C4-2B (cell line): ENCODE measurements around the gene SLC22A1.

Experiments used
- H3K27ac ChIP-seq: fragments of 450-650 bp; 2 replicates; pipeline ENCODE4 v1.5.1; 2017
- ZFX ChIP-seq: fragments of 450-650 bp; IDR thresholded peaks from 2 replicates; pipeline ENCODE4 v1.6.1; 2017
- TF ChIP-seq, protein P1 (sequence below): fragments of 450-650 bp; conservative IDR thresholded peaks from 2 replicates; pipeline ENCODE4 v1.5.1; 2017; ENCODE audit warnings: mild to moderate bottlenecking

SLC22A1 gene

DNA sequence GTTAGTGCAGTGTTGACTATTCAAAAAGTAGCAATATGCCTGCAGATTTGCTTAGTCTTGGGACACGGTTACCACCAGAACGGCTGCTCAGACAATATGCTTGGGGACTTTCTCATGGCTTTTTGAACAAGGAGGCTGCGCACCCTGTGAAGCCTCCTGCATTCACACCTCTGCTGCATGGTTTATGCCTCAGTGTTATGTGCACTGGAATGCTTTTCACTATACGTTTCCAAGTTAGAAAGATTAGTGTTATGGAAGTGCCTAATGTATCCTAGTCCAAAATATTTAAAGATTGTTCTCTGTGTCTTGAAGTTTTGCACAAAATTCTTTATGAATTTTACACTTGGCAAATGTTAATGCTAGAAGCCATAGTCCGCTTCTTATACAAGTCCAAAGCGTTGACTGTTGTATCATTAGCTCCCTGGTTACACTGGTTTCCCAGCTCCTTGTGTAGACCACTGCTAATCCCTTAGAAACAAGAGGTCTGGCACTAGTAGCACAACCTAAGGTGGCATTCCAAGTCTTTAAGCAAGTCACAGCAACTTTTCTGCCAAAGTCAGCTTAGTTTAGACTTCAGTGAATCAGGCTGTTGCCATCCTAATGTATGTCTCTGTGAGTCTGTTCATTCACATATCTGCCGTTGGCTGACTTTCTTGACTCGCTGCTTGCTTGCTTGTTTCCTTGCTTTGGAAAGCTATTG is 26.3 kb upstream of the SLC22A1 start:
- no peak overlapping the region for H3K27ac ChIP-seq
- TF ChIP-seq, protein P1, sequence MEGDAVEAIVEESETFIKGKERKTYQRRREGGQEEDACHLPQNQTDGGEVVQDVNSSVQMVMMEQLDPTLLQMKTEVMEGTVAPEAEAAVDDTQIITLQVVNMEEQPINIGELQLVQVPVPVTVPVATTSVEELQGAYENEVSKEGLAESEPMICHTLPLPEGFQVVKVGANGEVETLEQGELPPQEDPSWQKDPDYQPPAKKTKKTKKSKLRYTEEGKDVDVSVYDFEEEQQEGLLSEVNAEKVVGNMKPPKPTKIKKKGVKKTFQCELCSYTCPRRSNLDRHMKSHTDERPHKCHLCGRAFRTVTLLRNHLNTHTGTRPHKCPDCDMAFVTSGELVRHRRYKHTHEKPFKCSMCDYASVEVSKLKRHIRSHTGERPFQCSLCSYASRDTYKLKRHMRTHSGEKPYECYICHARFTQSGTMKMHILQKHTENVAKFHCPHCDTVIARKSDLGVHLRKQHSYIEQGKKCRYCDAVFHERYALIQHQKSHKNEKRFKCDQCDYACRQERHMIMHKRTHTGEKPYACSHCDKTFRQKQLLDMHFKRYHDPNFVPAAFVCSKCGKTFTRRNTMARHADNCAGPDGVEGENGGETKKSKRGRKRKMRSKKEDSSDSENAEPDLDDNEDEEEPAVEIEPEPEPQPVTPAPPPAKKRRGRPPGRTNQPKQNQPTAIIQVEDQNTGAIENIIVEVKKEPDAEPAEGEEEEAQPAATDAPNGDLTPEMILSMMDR, result no peak
- TF ChIP-seq ZFX, result no peak

DNA sequence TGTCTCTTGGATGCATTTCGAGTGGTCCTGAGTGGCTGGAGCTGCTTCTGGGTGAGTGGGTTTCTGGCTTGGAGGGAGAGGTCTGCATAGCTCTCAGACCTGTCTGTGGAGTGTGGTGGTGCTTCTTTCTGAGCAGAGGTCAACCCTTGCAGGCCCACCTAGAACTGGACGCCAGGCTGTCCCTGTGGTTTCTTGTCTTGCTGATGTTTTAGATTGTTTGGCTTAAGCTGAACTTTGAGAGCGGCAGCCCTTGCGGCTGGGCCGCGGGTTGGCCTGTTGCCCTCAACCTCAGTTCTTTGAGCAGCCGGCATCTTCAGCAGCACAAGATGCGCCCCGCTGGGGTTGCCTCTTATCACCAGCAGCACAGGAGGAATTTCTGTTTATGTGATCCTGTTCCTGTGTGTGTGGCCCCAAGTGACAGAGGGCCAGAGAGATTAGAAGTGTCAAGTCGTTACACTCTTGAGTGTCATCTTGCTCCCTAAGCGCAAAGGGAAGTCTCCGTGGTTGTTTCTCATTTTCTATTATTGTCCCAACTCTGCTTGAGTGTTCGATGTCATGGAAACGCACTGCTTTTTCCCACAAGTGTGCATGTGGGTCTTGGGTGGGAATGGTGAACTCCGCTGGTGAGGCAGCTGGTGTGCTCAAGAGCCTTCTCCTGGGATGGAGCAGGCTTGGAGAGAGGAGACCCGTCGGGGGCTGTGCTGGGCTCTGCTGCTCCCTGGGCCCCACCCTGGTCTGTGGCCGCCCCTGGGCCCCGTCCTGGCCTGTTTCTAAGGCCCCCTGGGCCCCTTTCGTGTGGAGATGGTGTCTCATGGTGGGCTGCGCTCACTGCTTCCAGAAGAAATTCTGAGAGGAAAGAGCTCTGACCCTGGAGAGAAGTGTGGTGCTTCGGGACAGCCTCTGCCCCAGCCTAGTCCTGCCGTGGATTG is 20.1 kb upstream of the SLC22A1 start:
- H3K27ac ChIP-seq, result no peak overlapping the region
- TF ChIP-seq, protein P1, result no peak
- TF ChIP-seq ZFX, result no peak

DNA sequence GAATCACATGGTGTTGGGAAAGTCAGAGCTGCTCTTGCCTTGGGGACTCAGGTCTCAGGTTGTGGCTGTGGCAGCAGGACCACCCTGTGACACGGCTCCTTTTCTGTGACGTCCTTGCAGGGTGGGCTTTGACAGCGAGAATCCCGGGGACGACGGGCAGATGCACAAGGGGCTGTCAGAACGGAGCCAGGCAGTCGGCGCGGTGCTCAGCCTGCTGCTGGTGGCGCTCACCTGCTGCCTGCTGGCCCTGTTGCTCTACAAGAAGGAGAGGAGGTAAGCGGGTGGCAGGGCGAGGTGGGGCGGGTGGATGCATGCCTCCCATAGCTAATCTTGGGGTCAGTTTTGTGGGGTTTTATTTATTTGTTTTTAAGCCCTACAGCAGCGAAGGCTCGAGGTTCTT is 19.2 kb upstream of the SLC22A1 start:
- no peak for TF ChIP-seq ZFX
- TF ChIP-seq, protein P1, result no peak
- no peak overlapping the region for H3K27ac ChIP-seq

DNA sequence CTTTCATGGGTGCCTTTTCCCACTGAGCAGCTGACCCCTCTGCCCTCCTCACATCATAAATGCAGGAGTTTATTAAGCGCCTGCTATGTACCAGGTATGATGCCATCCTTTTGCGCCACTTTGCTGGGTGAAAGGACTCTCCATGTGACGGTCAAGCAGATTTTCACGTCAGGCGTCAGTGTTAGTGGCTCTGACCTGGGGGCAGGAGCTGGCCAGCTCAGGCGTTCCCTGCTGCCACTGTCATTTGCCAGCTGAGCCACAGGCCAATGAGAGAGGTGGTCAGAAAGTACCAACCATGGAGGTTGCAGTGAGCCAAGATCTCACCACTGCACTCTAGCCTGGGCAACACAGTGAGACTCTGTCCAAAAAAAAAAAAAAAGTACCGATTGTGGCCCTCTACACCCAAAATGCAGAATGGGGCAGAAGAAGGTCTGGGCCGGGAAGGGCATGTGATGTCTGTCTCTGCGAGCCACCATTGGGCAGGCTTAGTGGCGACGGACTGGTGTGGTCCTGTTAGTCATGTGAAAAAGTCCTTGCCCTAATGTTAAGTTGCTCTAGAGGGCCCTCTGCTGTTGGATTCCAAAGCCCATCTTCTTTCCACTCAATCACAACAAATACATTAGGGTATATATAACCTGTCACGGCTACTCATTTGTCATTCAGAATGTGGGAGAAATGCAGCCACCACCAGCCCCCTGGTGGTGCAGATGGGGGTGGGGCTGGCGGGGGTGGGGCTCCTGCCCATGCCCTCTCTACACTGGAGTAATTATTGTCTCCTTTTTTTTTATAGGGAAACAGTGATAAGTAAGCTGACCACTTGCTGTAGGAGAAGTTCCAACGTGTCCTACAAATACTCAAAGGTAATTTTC is 18.4 kb upstream of the SLC22A1 start:
- TF ChIP-seq ZFX, result no peak
- TF ChIP-seq, protein P1, result peak; percentile 55
- H3K27ac ChIP-seq, result no peak overlapping the region

DNA sequence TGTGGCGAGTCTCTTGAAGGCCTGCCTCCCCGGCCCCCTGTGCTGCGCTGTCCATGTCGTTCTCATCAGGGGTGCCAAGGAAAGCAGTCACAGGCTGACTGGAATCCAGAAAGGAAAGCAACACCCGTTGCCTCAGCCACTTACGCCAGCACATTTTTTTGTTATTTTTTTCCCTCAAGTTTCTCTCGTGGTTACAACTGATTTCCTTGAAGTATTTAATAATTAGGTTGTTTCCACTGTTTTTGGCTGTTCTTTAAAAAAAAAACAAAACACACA is 17.9 kb upstream of the SLC22A1 start:
- TF ChIP-seq, protein P1, result no peak
- no peak for TF ChIP-seq ZFX

DNA sequence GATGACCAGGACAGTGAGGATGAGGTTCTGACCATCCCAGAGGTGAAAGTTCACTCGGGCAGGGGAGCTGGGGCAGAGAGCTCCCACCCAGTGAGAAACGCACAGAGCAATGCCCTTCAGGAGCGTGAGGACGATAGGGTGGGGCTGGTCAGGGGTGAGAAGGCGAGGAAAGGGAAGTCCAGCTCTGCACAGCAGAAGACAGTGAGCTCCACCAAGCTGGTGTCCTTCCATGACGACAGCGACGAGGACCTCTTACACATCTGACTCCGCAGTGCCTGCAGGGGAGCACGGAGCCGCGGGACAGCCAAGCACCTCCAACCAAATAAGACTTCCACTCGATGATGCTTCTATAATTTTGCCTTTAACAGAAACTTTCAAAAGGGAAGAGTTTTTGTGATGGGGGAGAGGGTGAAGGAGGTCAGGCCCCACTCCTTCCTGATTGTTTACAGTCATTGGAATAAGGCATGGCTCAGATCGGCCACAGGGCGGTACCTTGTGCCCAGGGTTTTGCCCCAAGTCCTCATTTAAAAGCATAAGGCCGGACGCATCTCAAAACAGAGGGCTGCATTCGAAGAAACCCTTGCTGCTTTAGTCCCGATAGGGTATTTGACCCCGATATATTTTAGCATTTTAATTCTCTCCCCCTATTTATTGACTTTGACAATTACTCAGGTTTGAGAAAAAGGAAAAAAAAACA is 16.6 kb upstream of the SLC22A1 start:
- TF ChIP-seq, protein P1, result no peak; the same call in 1 of the 2 replicates
- no peak for TF ChIP-seq ZFX
- no peak overlapping the region for H3K27ac ChIP-seq

More for the DNA sequence above, 17.9 kb upstream of the SLC22A1 start:
- no peak overlapping the region for H3K27ac ChIP-seq
